Activated T-helper 2 cell treated with anti-CD3 and anti-CD28 coated beads, Interferon-gamma antibody, Interleukin-2, Interleukin-4, amounts not matched to agents 10 μg/mL and 5 μg/mL and 100 μg/mL, durations not matched to agents 14 hours and 24 hours and 36 hours (primary cell): ENCODE measurements around the gene MCOLN1. TPM values are rescaled to one million over a fixed set of nuclear protein-coding genes. Genes with fewer than 3 reads are reported as not detected.
A peak's percentile ranks its signal among the peaks of the same experiment; 100 is the strongest.

ENCODE experiments used
- DNase-seq: peaks from one replicate; pipeline ENCODE4 v3.0.0; 2021; ENCODE audit warnings: low spot score
- H3K27ac Mint-ChIP-seq: one replicate; pipeline ENCODE4 v1.8.0; 2021; ENCODE audit warnings: mixed read lengths
- H3K27me3 Mint-ChIP-seq: one replicate; pipeline ENCODE4 v1.8.0; 2021; ENCODE audit warnings: low read depth, mixed read lengths
- H3K36me3 Mint-ChIP-seq: one replicate; pipeline ENCODE4 v1.8.0; 2021; ENCODE audit warnings: low read depth, mixed read lengths
- H3K4me1 Mint-ChIP-seq: one replicate; pipeline ENCODE4 v1.8.0; 2021; ENCODE audit warnings: low read depth, mixed read lengths
- H3K4me3 Mint-ChIP-seq: one replicate; pipeline ENCODE4 v1.8.0; 2021; ENCODE audit warnings: low read depth, mild to moderate bottlenecking, moderate library complexity, mixed read lengths
- H3K9me3 Mint-ChIP-seq: one replicate; pipeline ENCODE4 v1.8.0; 2021; ENCODE audit warnings: mixed read lengths
- intact Hi-C: fragments of 100-400 bp; cut with micrococcal nuclease; formaldehyde crosslinking; loops from one replicate; pipeline ENCODE4 v1.15.1; 2023
- total RNA-seq: library from RNA; stranded (reverse); gene quantifications from 2 replicates; pipeline ENCODE4 v1.2.3, GENCODE V29; 2022

MCOLN1 gene
- total RNA-seq, 1 donor from 2014 or later: 11.2 TPM

DNA sequence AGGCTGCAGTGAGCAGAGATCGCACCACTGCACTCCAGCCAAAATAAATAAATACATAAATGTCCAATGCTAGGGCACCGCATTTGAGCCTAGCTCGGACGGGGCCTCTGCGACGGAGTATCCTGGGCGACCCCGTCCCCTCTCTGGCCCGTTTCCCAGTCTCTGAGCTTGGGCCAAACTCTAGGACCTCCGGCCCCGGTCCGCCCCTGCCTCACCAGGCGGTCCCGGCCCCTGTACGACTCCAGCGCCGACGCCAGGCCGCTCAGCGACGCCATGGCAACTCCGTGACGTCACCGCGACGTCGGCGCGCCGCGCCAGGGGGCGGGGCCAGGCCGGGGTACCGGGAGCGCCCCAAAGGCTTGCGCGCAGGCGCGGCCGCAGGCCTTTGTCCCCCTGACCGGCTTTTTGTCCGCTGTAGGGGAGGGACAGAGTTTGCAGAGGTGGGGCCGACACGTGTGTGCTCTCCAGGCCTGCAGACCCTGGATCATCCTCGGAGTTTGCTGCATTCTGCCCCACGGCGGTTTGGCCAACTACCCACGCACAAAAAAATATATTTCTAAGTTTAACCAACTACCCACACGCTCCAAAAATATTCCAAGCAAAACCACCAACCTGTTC, 33.6 kb upstream of the MCOLN1 start, which contains the start of gene PEX11G:
PEX11G (minus strand) TSS at position 300 of the 618 bp plus-strand sequence; CDS start at position 275, 25 bp downstream.
- Mint-ChIP-seq H3K27me3 (no peaks in the 10 kb centered on the region), H3K27ac (peak within 1 kb of the TSS; percentile 79), H3K36me3 (no peaks in the 10 kb centered on the region), H3K4me1 (peaks cover 26% of the 10 kb centered on the region), H3K4me3 (peak within 1 kb of the TSS; percentile 75), H3K9me3 (no peaks in the 10 kb centered on the region)
- DNase-seq: peak; percentile 87
- intact Hi-C loops: no loop called here

DNA sequence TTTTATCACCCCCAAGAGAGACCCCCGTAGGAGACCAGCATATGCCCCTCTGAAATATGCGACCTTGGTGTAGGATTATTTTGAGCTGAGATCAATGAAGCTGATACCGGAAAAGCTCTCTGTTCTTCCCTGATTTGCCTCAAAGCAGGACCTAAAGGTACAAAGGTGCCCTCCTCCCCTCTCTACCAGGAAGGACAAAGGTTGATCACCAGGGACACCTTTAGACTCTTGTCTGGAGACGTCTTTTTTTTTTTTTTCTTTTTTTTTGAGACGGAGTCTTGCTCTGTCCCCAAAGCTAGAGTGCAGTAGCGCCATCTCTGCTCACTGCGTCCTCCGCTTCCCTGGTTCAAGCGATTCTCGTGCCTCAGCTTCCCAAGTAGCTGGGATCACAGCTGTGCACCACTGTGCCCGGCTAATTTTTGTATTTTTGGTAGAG, 32.8 kb upstream of the MCOLN1 start:
- Mint-ChIP-seq H3K4me3 (peak overlapping the region; percentile 31), H3K36me3 (no peaks in the 10 kb centered on the region), H3K4me1 (peaks cover 26% of the 10 kb centered on the region), H3K27ac (peak overlapping the region; percentile 79), H3K9me3 (no peaks in the 10 kb centered on the region), H3K27me3 (no peaks in the 10 kb centered on the region)
- DNase-seq: no peak
- intact Hi-C loops: no loop called here

DNA sequence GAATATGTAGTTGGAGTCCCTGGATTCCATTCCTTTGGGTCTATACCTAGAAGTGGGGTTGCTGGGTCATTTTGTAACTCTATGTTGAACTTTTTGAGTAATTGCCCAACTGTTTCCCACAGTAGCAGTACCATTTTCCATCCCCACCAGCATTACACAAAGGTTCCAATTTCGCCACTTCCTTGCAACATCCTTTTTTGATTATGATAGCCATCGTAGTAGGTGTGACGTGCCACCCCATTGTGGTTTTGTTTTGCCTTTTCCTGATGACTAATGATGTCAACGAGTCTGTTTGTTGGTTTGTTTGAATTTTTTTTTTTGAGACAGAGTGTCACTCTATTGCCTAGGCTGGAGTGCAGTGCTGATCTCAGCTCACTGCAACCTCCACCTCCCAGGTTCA, 30.3 kb upstream of the MCOLN1 start:
- Mint-ChIP-seq H3K27ac (peak overlapping the region; percentile 85), H3K4me1 (peaks cover 26% of the 10 kb centered on the region), H3K4me3 (no peak overlapping the region), H3K27me3 (peaks cover 4% of the 10 kb centered on the region), H3K36me3 (no peaks in the 10 kb centered on the region), H3K9me3 (no peaks in the 10 kb centered on the region)
- DNase-seq: peak; percentile 55
- intact Hi-C loops: loop anchor here (1.0 to 2.0 kb wide), 2 partner anchors 43 to 64 kb away; partner anchors contain the start of gene PNPLA6

DNA sequence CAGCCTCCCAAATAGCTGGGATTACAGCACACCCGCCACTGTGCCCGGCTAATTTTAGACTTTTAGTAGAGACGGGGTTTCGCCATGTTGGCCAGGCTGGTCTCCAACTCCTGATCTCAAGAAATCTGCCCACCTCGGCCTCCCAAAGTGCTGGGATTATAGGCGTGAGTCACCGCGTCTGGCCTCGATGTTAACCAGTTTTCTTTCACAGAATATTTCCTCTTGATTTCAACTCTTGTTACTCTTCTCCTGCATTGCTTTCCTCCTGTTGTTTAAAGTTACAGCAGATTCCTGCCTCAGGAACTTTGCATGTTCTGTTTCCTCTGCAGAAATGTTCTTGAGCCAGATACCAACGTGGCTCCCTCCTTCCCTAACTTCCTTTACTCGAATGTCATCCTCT, 29.9 kb upstream of the MCOLN1 start:
- Mint-ChIP-seq H3K4me1 (peaks cover 26% of the 10 kb centered on the region), H3K36me3 (no peaks in the 10 kb centered on the region), H3K27me3 (peaks cover 4% of the 10 kb centered on the region), H3K9me3 (no peaks in the 10 kb centered on the region), H3K27ac (peak overlapping the region; percentile 85), H3K4me3 (no peak overlapping the region)
- intact Hi-C loops: loop anchor here (1.0 to 2.0 kb wide), 2 partner anchors 42 to 64 kb away; partner anchors contain the start of gene PNPLA6
- no peak for DNase-seq

DNA sequence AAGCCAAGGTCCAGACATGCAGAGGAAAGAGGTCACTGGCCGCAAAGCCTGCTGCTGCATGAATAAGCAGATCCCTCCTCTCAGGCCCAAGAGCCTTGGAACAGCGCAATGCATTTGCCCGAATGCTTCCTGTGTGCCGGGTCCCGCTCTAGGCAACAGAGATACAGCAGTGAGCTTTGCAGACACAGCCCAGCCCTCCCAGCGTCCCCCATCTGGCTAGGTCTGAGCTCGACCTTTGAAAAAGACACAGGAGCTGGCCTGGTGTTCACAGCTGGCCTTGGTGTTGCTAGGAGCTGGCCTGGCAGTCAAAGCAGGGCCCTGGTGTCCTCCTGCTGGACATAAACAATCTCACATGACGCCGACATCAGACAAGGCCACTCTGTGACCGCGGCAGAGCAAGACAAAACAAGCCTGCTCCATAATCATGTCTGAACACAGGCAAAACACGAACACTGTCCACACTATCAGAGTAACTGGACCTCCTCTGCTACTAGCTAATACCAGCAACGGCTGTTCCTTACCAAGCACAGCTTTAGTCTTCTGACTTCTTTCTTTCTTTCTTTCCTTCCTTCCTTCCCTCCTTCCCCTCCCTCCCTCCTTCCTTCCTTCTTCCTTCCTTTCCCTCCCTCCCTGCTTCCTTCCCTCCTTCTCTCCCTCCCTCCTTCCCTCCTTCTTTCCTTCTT, 27.9 kb upstream of the MCOLN1 start:
- Mint-ChIP-seq H3K27ac (no peak overlapping the region), H3K36me3 (no peaks in the 10 kb centered on the region), H3K4me1 (peaks cover 23% of the 10 kb centered on the region), H3K9me3 (no peaks in the 10 kb centered on the region), H3K4me3 (no peak overlapping the region), H3K27me3 (peaks cover 12% of the 10 kb centered on the region)
- no peak for DNase-seq
- intact Hi-C loops: no loop called here

DNA sequence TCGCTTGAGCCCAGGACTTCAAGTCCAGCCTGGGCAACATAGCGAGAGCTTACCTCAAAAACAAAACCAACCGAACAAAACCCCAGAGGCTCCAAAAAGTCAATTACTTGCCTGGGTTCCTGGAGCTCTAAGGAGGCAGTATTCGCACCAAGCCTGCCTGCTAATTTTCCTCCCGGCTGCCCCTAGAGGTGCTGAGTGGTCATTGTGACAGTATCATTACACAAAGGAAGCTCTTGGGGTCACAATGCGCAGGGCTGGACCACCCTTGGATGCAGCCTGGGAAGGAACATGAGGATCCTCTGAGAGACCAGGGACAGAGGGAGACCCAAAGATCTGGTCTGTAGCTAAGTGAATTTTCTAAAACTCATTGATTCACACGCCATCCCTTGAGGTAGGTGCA, 25.1 kb upstream of the MCOLN1 start:
- Mint-ChIP-seq H3K4me1 (peaks cover 11% of the 10 kb centered on the region), H3K36me3 (no peaks in the 10 kb centered on the region), H3K9me3 (no peaks in the 10 kb centered on the region), H3K27me3 (peaks cover 24% of the 10 kb centered on the region), H3K4me3 (no peak overlapping the region), H3K27ac (no peak overlapping the region)
- DNase-seq: no peak
- intact Hi-C loops: no loop called here

DNA sequence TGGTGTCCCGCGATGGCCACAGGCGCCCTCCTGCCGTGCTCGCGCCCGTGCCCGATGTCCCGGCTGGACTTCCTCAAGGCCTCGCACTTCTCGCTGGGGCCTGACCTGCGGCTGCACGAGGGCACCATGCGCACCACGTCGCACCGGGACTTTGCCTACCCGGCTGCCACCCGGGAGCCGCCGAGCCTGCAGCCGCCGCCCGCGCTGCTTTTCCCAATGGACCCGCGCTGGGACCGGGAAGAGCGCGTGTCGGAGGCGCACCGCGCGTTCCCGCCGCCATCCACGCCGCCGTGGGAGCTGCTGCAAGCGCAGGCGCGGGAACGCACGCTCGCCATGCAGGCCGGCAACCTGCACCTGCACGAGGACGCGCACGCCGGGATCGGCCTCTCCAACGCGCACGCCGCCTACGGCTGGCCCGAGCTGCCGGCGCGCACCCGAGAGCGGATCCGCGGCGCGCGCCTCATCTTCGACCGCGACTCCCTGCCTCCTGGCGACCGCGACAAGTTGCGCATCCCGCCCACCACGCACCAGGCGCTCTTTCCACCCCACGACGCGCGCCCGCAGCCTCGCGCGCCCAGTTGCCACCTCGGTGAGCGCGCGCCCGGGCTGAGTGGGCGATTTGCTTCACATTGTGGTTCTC, 21.5 kb upstream of the MCOLN1 start:
- peak overlapping the region; percentile 62 for H3K4me3 Mint-ChIP-seq
- H3K9me3 Mint-ChIP-seq: no peaks in the 10 kb centered on the region
- H3K27ac Mint-ChIP-seq: no peak overlapping the region
- H3K27me3 Mint-ChIP-seq: peaks cover 30% of the 10 kb centered on the region
- peak; percentile 56 for DNase-seq
- intact Hi-C loops: loop anchor here (10.0 kb wide), 1 partner anchor 106 kb away; no protein-coding TSS in a partner anchor
- H3K36me3 Mint-ChIP-seq: no peaks in the 10 kb centered on the region
- peaks cover 9% of the 10 kb centered on the region for H3K4me1 Mint-ChIP-seq

DNA sequence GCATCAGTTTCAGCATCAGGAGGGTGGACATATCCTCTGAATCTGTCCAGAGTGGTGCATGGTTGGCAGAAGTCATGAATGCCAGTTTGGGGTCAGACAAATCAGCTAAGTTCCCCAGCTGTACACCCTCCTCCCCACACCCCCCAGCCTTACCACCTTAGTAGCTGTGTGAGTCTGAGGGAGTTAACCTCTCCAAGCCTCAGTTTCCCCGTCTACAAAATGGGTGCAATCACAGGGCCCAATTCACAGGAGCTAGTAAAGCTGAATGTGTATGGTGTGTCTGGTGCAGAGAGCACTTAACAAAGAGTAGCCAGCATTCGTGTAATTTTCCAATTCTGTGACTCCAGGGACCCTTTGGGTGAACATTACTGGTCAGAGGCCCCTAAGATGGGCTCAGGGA, 19.9 kb upstream of the MCOLN1 start:
- Mint-ChIP-seq H3K27me3 (peaks cover 33% of the 10 kb centered on the region), H3K9me3 (no peaks in the 10 kb centered on the region), H3K4me3 (no peak overlapping the region), H3K27ac (no peak overlapping the region), H3K4me1 (peaks cover 16% of the 10 kb centered on the region), H3K36me3 (no peaks in the 10 kb centered on the region)
- DNase-seq: no peak
- intact Hi-C loops: loop anchor here (10.0 kb wide), 1 partner anchor 108 kb away; no protein-coding TSS in a partner anchor

DNA sequence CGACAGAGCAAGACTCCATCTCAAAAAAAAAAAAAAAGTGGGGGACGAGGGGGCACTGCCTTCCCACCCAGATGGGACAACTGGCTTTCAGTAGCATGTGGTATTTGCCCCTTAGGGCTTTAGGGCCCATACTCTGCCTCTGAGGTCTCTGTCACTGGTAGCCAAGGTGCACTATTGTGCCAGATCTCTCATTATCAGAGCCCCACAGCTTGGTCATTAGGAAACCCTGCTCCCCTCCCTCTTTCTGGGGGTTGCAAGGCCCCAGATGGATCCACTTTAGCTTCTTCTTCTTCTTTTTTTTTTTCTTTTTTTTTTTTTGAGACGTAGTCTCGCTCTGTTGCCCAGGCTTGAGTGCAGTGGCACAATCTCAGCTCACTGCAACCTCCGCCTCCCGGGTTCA, 17.7 kb upstream of the MCOLN1 start:
- H3K27me3 Mint-ChIP-seq: peaks cover 25% of the 10 kb centered on the region
- intact Hi-C loops: loop anchor here (10.0 kb wide), 1 partner anchor 110 kb away; no protein-coding TSS in a partner anchor
- H3K4me3 Mint-ChIP-seq: no peak overlapping the region
- peaks cover 13% of the 10 kb centered on the region for H3K4me1 Mint-ChIP-seq
- no peak overlapping the region for H3K27ac Mint-ChIP-seq
- DNase-seq: no peak
- H3K9me3 Mint-ChIP-seq: no peaks in the 10 kb centered on the region
- H3K36me3 Mint-ChIP-seq: no peaks in the 10 kb centered on the region

DNA sequence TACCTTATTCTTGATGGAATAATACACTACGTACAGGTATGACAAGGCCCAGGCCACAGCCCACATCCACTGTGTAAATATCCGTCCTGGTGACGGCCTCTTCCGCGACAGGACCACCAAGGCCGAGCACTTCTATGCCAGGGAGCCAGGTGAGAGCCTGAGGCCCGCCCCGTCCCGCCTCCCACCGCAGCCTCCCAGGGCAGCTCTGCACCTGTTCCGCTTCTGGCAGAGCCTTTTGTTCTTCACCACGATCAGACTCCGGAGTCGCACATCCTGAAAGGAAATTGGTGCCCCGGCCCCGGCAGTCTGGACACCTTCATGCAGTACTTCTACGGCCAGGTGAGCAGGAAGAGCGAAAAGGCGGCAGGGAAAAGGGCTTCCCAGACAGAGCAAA, 17.1 kb upstream of the MCOLN1 start:
- Mint-ChIP-seq H3K4me1 (peaks cover 13% of the 10 kb centered on the region), H3K27me3 (peaks cover 22% of the 10 kb centered on the region), H3K4me3 (peak overlapping the region; percentile 30), H3K27ac (no peak overlapping the region), H3K9me3 (no peaks in the 10 kb centered on the region), H3K36me3 (no peaks in the 10 kb centered on the region)
- intact Hi-C loops: loop anchor here (10.0 kb wide), 1 partner anchor 110 kb away; no protein-coding TSS in a partner anchor
- no peak for DNase-seq

DNA sequence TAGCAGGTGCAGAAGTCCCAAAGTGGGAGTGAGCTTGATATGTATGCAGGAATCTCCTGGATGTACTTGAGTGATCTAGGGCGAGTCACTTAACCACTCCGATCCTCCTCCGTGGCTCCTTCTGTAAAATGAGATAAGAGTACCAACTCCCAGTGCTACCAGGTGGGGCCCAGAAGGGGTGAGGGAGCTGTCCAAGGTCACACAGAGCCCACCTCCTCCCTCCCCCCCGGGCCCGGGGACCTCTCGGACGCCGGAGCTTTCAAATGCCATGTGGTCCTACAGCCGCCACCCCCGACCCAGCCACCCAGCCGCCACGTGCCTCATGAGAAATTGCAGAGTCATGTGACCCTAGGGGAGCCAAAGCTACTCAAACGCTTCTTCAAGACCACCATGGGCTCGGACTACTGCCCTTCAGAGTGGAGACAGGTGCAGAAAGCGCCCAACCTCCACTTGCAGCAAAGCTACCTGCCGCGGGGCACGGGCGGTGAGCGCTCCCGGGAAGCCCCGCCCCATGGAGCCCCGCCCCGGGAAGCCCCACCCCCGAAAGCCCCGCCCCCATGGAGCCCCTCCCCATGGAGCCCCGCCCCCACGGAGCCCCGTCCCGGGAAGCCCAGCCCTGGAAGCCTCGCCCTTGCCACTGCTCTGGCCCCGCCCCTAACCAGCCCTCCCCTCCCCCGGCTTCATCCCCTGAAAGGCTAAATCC, 16.6 kb upstream of the MCOLN1 start:
- Mint-ChIP-seq H3K27me3 (peaks cover 22% of the 10 kb centered on the region), H3K9me3 (no peaks in the 10 kb centered on the region), H3K27ac (no peak overlapping the region), H3K4me1 (peaks cover 13% of the 10 kb centered on the region), H3K36me3 (no peaks in the 10 kb centered on the region), H3K4me3 (peak overlapping the region; percentile 30)
- intact Hi-C loops: loop anchor here (10.0 kb wide), 1 partner anchor 111 kb away; no protein-coding TSS in a partner anchor
- no peak for DNase-seq
